T47D (cell line): ENCODE measurements around the gene TIMMDC1.
"Not testable (repeated sequence)": the region's sequence is repeated elsewhere in the genome, so short reads cannot be mapped to it uniquely, and the experiment has no call there.

ENCODE experiments used
- DNase-seq, 2 experiments: peaks; one replicate each; pipeline versions ENCODE4 v3.0.0 to v3.0.0-alpha.2; 2011 to 2012; ENCODE audit warnings: low read depth in 1 of 2, low spot score in 1 of 2
- JUND ChIP-seq: IDR thresholded peaks from 2 replicates; pipeline ENCODE4 v1.6.1; 2012; ENCODE audit warnings: low read depth
- in situ Hi-C: cut with HindIII; loops from 2 replicates; pipeline ENCODE4 v1.10.0; 2016; ENCODE audit warnings: low sequenced_read_pairs, low pct_unique_long_range_greater_than_20kb

Gene TIMMDC1

GRCh38 chr3:119550192-119550910 lies 52.0 kb downstream of the TIMMDC1 start:
- TF ChIP-seq JUND, result no peak
- no peak for DNase-seq
- in situ Hi-C loops, result no loop called here

GRCh38 chr3:119551598-119551997 lies 53.3 kb downstream of the TIMMDC1 start:
- TF ChIP-seq JUND, result no peak
- no peak for DNase-seq
- in situ Hi-C loops, result no loop called here

GRCh38 chr3:119552928-119553327 lies 54.6 kb downstream of the TIMMDC1 start:
- in situ Hi-C loops, DNase-seq: not testable (repeated sequence)

- no peak for DNase-seq
- no peak for TF ChIP-seq JUND
- in situ Hi-C loops, result no loop called here
Measured at GRCh38 chr3:119553823-119554415, 55.6 kb downstream of the TIMMDC1 start.

GRCh38 chr3:119555309-119555735 lies 57.0 kb downstream of the TIMMDC1 start:
- no peak for TF ChIP-seq JUND
- in situ Hi-C loops, result no loop called here
- no peak for DNase-seq

- no peak for DNase-seq
- TF ChIP-seq JUND, result no peak
- in situ Hi-C loops, result no loop called here
Measured at GRCh38 chr3:119555929-119556328, 57.6 kb downstream of the TIMMDC1 start.

- no peak for TF ChIP-seq JUND
- DNase-seq, result no peak
- in situ Hi-C loops, result no loop called here
Measured at GRCh38 chr3:119557192-119557876, 59.0 kb downstream of the TIMMDC1 start.

GRCh38 chr3:119557877-119558269 lies 59.5 kb downstream of the TIMMDC1 start:
- TF ChIP-seq JUND, result no peak
- in situ Hi-C loops, result no loop called here
- no peak for DNase-seq

- in situ Hi-C loops, result no loop called here
- no peak for DNase-seq
- TF ChIP-seq JUND, result no peak
Measured at GRCh38 chr3:119558626-119559317, 60.4 kb downstream of the TIMMDC1 start.

- TF ChIP-seq JUND, result no peak
- in situ Hi-C loops, result no loop called here
- peak; percentile 33 to 74 for DNase-seq
Measured at GRCh38 chr3:119559441-119559963, 61.2 kb downstream of the TIMMDC1 start, which contains the start of gene CD80. Gene CD80, minus strand, starts transcription at chr3:119559614. Its CDS starts 1,886 bp downstream, at chr3:119557728.

GRCh38 chr3:119560160-119560559 lies 61.8 kb downstream of the TIMMDC1 start:
- no peak for TF ChIP-seq JUND
- in situ Hi-C loops, result no loop called here
- no peak for DNase-seq

- TF ChIP-seq JUND, result no peak
- in situ Hi-C loops, result no loop called here
- DNase-seq, result no peak
Measured at GRCh38 chr3:119562307-119562961, 64.1 kb downstream of the TIMMDC1 start.

GRCh38 chr3:119563334-119563733 lies 65.0 kb downstream of the TIMMDC1 start:
- in situ Hi-C loops, DNase-seq: not testable (repeated sequence)
